HepG2 (cell line): Measurements from ENCODE around the gene ECHS1. TPM values are rescaled to one million over a fixed set of nuclear protein-coding genes. Genes with fewer than 3 reads are reported as not detected.

Experiments used
- ATAC-seq: fragments of 200-7000 bp; cut with Tn5 transposase; 3 replicates; pipeline ENCODE4 v1.9.1; 2020; ENCODE audit warnings: mild to moderate bottlenecking, moderate library complexity
- BruUV-seq: library from RNA; stranded (reverse); fragments of 400-500 nt; replicated peaks from 2 replicates; lab custom pipeline; 2021; lab: Mats Ljungman, UMichigan
- CTCF ChIA-PET: fragments of 300-600 bp; formaldehyde crosslinking; extraction: SDS; loops from one replicate; lab custom pipeline; 2021; ENCODE audit warnings: low total read pairs, inconsistent platforms, low intra/inter-chr PET ratio; lab: Yijun Ruan, JAX
- POLR2A ChIA-PET: fragments of 350-600 bp; sonication (Branson Sonifier 250); formaldehyde crosslinking; loops from one replicate; lab custom pipeline; 2020; ENCODE audit warnings: antibody characterized with exemption, inconsistent platforms; lab: Yijun Ruan, JAX
- DNase-seq: peaks from one replicate; pipeline ENCODE4 v3.0.0-alpha.2; 2015; ENCODE audit warnings: low spot score
- FAIRE-seq: peaks from 3 replicates; lab custom pipeline; 2011; peaks lifted over from hg19 to GRCh38; lab: Jason Lieb, UNC
- H2AFZ ChIP-seq: one replicate; pipeline ENCODE4 v1.6.1; 2011; ENCODE audit warnings: low read length, inconsistent platforms
- H3K27ac ChIP-seq: fragments of 300-600 bp; 3 replicates; pipeline ENCODE4 v1.8.0; 2011; ENCODE audit warnings: mixed run types, mild to moderate bottlenecking, mixed read lengths, low read length, inconsistent platforms; ENCODE audit not compliant: insufficient read depth; ENCODE audit errors: extremely low read length
- H3K27me3 ChIP-seq, 2 experiments: fragments of 200-600 bp in 1 of 2; 2 replicates in 1 of 2; 3 replicates in 1 of 2; pipeline versions ENCODE4 v1.6.0 to v1.8.0; 2011; ENCODE audit warnings: low read length in 2 of 2, mild to moderate bottlenecking in 2 of 2, moderate library complexity in 2 of 2, inconsistent platforms in 1 of 2; ENCODE audit not compliant: insufficient read depth in 2 of 2, control insufficient read depth in 1 of 2
- H3K36me3 ChIP-seq, 2 experiments: fragments of 200-600 bp in 1 of 2; replicated peaks in 1 of 2; 2 replicates in 1 of 2; 3 replicates in 1 of 2; pipeline versions ENCODE4 v1.5.1 to v1.8.0; 2011; ENCODE audit warnings: low read length in 2 of 2, inconsistent platforms in 1 of 2; ENCODE audit not compliant: insufficient read depth in 2 of 2, control insufficient read depth in 1 of 2
- H3K4me1 ChIP-seq: 2 replicates; pipeline ENCODE4 v1.5.1; 2012; ENCODE audit warnings: low read length, inconsistent platforms; ENCODE audit not compliant: insufficient read depth
- H3K4me2 ChIP-seq: 2 replicates; pipeline ENCODE4 v1.6.0; 2011; ENCODE audit warnings: low read depth, low read length, inconsistent platforms
- H3K4me3 ChIP-seq, 3 experiments: fragments of 200-600 bp in 1 of 3; sonication (generic), shearing (Covaris generic) in 1 of 3; replicated peaks in 1 of 3; 2 replicates each; pipeline ENCODE4 v1.5.1; 2011 to 2016; ENCODE audit warnings: low read length in 3 of 3, inconsistent platforms in 2 of 3, low read depth in 2 of 3, mild to moderate bottlenecking in 2 of 3, control low read depth in 1 of 3, mixed read lengths in 1 of 3; ENCODE audit not compliant: insufficient read depth in 1 of 3
- H3K79me2 ChIP-seq: one replicate; pipeline ENCODE4 v1.6.1; 2011; ENCODE audit warnings: low read length, inconsistent platforms; ENCODE audit not compliant: insufficient read depth
- H3K9ac ChIP-seq: 2 replicates; pipeline ENCODE4 v1.6.0; 2011; ENCODE audit warnings: mild to moderate bottlenecking, low read depth, low read length, inconsistent platforms; ENCODE audit not compliant: insufficient read depth
- H3K9me3 ChIP-seq: 2 replicates; pipeline ENCODE4 v1.5.1; 2012; ENCODE audit warnings: mild to moderate bottlenecking, low read length
- H4K20me1 ChIP-seq: 2 replicates; pipeline ENCODE4 v1.6.0; 2011; ENCODE audit warnings: inconsistent platforms, mild to moderate bottlenecking, low read length, moderate library complexity; ENCODE audit not compliant: insufficient read depth
- ATRX ChIP-seq: sonication (generic); formaldehyde crosslinking; IDR thresholded peaks from 2 replicates; pipeline ENCODE4 v1.4.0; 2020; ENCODE audit warnings: missing genetic modification reagents, borderline replicate concordance
- POLR2A ChIP-seq, 2 experiments: IDR thresholded peaks; 2 replicates each; pipeline ENCODE4 v1.6.1; 2011; ENCODE audit warnings: low read depth in 2 of 2, low read length in 2 of 2, mild to moderate bottlenecking in 1 of 2, moderate library complexity in 1 of 2; ENCODE audit not compliant: insufficient read depth in 1 of 2
- ZNF660 ChIP-seq: sonication (generic); formaldehyde crosslinking; IDR thresholded peaks from 2 replicates; pipeline ENCODE4 v1.5.1; 2020; ENCODE audit warnings: mild to moderate bottlenecking, low read depth, missing genetic modification reagents, borderline replicate concordance
- ZNF768 ChIP-seq: sonication (generic); formaldehyde crosslinking; IDR thresholded peaks from 2 replicates; pipeline ENCODE4 v1.4.0; 2020; ENCODE audit warnings: missing genetic modification reagents
- ZNF780A ChIP-seq: sonication (generic); formaldehyde crosslinking; IDR thresholded peaks from 2 replicates; pipeline ENCODE4 v1.8.0; 2022; ENCODE audit warnings: mild to moderate bottlenecking, missing genetic modification reagents, moderate library complexity
- WGBS: methylation state at CpG from one replicate; pipeline ENCODE4 v1.1.6; 2017; ENCODE audit warnings: low lambda C conversion rate; 5-methylcytosine and 5-hydroxymethylcytosine counted together
- in situ Hi-C: cut with HindIII; loops from 2 replicates; pipeline ENCODE4 v1.10.0; 2017; ENCODE audit warnings: low pct_unique_long_range_greater_than_20kb; ENCODE audit not compliant: extremely low pct_ligation_motif_present
- intact Hi-C: fragments of 100-400 bp; cut with micrococcal nuclease; formaldehyde crosslinking; loops from one replicate; pipeline ENCODE4 v1.10.0; 2022; ENCODE audit not compliant: unreplicated experiment
- polyA plus RNA-seq, 8 experiments: library from polyadenylated mRNA; depleted of rRNA in 3 of 8; stranded (reverse) in 7 of 8; unstranded in 1 of 8; fragments of >200 nt; fragmentation: Illumina TruSeq in 4 of 8; extraction: Trizol in 4 of 8; gene quantifications; 2 replicates each; pipeline versions ENCODE4 v1.2.1 to v1.2.3, GENCODE V29; 2011 to 2016; ENCODE audit warnings: low read depth in 4 of 8, missing spikeins in 1 of 8, mixed read lengths in 1 of 8; ENCODE audit not compliant: insufficient read depth in 1 of 8
- total RNA-seq, 5 experiments: library from RNA; depleted of rRNA; stranded (reverse); fragments of >200 nt; fragmentation: Illumina TruSeq; extraction: Trizol; gene quantifications; 2 replicates each; pipeline ENCODE4 v1.2.3, GENCODE V29; 2016; ENCODE audit warnings: low read depth in 1 of 5
- TF ChIP-seq, protein P1 (sequence below): sonication (generic); formaldehyde crosslinking; IDR thresholded peaks from 2 replicates; pipeline ENCODE4 v1.4.0; 2020; ENCODE audit warnings: missing genetic modification reagents, mild to moderate bottlenecking, borderline replicate concordance

Gene ECHS1
- total and polyA plus RNA-seq, 2 of the 13 experiments (the other 11 are each of a cell fraction or from before 2014, with no cell fraction given): 32.7 to 195 TPM

DNA sequence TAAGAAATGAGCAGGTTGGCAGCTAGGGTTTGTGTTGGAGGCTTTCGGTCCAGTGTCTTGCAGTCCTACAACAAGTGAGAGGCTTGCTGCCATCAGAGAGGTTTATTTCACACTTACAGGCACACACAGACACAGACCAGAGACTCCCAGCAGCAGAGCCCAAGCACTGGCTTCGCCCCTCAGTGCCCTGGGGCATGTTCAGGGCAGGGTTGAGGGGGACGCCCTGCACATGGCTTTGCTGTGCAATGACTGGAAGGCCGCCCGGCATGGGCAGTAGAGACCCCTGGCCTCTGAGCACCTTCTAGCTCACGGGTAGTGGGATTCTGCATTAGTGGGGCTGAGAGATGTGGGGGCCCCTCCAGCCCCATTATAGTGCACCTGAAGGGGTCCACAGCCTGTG is 47.4 kb upstream of the ECHS1 start:
- Histone ChIP-seq H4K20me1 (no peaks in the 10 kb centered on the region), H3K79me2 (no peaks in the 10 kb centered on the region), H3K36me3 (peaks cover 6 to 14% of the 10 kb centered on the region in 2 experiments; a peak in 2 of 5 replicates), H3K4me2 (no peak overlapping the region), H3K4me3 (no peak overlapping the region), H3K9me3 (no peaks in the 10 kb centered on the region), H3K27ac (no peak overlapping the region), H3K9ac (no peak overlapping the region), H3K4me1 (no peaks in the 10 kb centered on the region), H3K27me3 (no peaks in the 10 kb centered on the region), H2AFZ (no peak overlapping the region)
- TF ChIP-seq POLR2A (IDR thresholded peaks at IDR 0.05; ENCODE audit: insufficient read depth in 1 of 2, low read depth in 2 of 2, low read length in 2 of 2): 0 out of 4 replicates have a peak, but pooled peaks of 1 of the 2 experiments have one; percentile 10
- TF ChIP-seq, protein P1, sequence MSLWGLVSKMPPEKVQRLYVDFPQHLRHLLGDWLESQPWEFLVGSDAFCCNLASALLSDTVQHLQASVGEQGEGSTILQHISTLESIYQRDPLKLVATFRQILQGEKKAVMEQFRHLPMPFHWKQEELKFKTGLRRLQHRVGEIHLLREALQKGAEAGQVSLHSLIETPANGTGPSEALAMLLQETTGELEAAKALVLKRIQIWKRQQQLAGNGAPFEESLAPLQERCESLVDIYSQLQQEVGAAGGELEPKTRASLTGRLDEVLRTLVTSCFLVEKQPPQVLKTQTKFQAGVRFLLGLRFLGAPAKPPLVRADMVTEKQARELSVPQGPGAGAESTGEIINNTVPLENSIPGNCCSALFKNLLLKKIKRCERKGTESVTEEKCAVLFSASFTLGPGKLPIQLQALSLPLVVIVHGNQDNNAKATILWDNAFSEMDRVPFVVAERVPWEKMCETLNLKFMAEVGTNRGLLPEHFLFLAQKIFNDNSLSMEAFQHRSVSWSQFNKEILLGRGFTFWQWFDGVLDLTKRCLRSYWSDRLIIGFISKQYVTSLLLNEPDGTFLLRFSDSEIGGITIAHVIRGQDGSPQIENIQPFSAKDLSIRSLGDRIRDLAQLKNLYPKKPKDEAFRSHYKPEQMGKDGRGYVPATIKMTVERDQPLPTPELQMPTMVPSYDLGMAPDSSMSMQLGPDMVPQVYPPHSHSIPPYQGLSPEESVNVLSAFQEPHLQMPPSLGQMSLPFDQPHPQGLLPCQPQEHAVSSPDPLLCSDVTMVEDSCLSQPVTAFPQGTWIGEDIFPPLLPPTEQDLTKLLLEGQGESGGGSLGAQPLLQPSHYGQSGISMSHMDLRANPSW (CRISPR knock-in tag): no peak
- no peak for TF ChIP-seq ZNF780A
- no peak for TF ChIP-seq ZNF660
- peak; percentile 37; the same call in 1 of the 2 replicates for TF ChIP-seq ZNF768 (CRISPR knock-in tag)
- TF ChIP-seq ATRX (CRISPR knock-in tag): no peak
- no peak for DNase-seq
- FAIRE-seq: no peak
- ATAC-seq: no peak
- intact Hi-C loops (no loop called here), in situ Hi-C loops (loop anchor here (5.0 kb wide), 1 partner anchor 152 kb away; no protein-coding TSS in a partner anchor)
- no TSS peak for BruUV-seq
- POLR2A ChIA-PET: interaction anchor here (0.9 kb wide), 1 partner anchor 63 kb away, joined by 3 read pairs; the partner anchor contains the start of gene FUOM
- 100% methylated on average over 5 of the region's 6 CpGs for WGBS
- CTCF ChIA-PET: no interaction called here
